COLO668 (cell line): ENCODE measurements around the gene TRIM17.

Experiments used
- DNase-seq: peaks from one replicate; lab custom pipeline; 2025; ENCODE audit not compliant: unreplicated experiment; lab: John Stamatoyannopoulos, UW

TRIM17 gene

GRCh38 chr1:228381356-228381755, 35.3 kb downstream of the TRIM17 start:
- no peak for DNase-seq

DNA sequence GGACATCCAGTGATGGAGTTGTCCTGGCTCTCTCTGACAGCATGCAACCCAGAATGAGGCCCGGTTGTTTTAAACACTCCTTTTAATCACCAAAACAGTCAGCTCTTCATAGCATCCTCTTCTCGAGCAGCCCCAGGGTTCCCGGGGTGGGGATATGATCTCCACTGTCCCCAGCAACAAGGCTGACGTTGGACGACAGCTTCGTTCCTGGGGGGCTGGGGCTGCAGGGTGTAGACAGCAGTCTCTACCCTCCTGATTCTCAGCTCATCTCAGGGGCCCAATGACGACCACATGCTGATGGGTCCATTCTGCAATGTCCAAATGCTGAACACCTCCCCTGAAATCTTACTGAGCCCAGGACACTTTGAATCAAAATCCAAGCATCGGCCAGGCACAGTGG, 37.0 kb downstream of the TRIM17 start:
- DNase-seq: no peak

DNA sequence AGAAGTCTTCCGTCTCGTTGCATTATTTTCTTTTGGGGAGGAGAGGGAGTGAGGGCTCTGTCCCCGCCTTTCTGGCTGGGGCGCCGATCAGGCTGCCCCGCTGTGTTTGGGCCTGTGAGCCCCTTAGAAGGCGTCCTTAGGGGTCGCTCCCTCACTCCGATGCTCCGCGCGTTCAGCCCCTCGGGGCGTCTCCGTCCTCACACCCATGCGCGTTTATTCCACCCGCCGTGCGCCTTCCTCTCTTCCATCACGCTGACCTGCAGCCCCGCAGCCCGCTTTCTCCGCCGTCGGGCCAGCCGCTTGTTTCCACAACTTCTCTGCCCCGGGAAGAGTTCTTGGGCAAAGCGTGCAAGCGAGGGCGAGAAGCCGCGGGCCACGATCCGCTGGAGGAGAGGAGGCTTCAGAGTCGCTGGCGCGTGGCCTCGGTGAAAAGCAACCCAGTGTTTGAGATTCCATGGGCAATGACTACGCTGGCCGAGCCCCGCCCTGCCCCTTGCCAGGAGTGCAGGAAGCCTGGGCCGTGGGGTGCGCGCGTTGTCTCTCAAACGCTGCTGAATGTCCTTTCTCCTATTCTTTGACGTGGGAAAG, 37.7 kb downstream of the TRIM17 start:
- peak; percentile 60 for DNase-seq

GRCh38 chr1:228378090-228378872, 38.4 kb downstream of the TRIM17 start:
- DNase-seq: peak; percentile 86

GRCh38 chr1:228377664-228378089, 39.0 kb downstream of the TRIM17 start:
- no peak for DNase-seq

DNA sequence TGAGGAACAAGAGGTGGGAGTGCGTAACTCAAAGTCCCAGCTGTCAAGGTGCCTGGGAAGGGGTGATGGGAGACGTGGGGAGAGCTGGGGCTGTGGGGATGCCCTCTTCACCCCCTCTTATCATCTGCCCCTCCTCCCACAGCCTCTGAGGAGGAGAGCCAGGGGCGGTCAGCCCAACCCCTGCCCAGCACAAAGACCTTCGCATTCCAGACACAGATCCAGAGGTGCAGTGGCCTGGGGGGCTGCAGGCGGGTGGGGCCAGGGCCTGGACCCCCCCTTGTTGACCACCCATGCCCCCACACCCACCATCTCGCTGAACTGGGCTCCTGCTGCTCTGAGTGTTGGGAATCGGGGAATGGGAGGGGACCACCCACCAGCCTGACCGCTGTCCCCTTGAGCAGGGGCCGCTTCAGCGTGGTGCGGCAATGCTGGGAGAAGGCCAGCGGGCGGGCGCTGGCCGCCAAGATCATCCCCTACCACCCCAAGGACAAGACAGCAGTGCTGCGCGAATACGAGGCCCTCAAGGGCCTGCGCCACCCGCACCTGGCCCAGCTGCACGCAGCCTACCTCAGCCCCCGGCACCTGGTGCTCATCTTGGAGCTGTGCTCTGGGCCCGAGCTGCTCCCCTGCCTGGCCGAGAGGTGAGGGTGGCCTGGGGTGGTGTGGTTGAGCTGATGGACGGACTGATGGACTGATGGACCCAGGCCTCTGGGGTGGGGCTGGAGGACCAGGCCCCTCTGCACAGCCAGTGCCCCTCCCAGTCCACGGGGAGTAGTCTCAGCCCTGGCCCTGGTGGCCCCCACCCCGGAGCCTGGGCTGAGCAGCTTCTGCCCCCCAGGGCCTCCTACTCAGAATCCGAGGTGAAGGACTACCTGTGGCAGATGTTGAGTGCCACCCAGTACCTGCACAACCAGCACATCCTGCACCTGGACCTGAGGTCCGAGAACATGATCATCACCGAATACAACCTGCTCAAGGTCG, 39.7 kb downstream of the TRIM17 start:
- DNase-seq: no peak

DNA sequence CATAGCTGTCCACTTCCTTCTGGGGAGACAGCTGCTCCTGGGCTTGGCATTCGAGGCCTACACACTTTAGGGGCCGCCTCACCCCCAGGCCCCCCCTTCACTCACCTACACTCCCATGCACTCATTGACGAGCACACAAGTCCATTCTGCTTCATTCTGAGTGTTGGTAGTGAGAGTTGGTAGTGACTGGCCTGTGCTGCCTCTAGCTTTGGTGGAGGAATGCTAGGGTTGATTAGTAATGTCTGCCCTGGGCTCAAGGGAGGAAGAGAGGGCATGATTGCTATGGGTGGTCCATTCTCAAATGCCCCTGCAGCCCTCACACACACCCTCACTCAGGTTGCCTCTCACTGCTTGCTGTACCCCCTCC, 40.4 kb downstream of the TRIM17 start:
- DNase-seq: no peak

DNA sequence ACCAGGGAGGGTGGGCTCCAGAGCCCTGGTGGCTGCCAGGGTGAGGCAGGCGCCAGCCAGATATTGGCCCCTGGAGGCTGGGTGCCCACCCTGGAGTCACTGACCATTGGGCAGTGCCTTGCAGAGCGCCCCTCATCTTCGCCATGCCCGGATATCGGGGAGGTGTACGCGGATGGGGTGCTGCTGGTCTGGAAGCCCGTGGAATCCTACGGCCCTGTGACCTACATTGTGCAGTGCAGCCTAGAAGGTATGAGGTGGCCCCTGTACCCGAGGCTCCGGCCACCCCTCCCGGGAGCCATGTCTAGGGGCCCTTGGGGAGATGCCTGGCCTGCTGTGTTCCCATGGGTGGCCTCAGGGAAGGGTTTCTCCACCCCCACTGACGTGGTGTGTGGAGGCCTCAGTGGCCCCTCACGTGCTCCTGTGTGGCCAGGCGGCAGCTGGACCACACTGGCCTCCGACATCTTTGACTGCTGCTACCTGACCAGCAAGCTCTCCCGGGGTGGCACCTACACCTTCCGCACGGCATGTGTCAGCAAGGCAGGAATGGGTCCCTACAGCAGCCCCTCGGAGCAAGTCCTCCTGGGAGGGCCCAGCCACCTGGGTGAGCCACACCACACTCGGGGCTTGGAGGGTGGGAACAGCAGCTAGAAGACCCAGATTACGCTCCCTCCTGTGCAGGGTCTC, 40.9 kb downstream of the TRIM17 start:
- DNase-seq: no peak

GRCh38 chr1:228374711-228375577, 41.7 kb downstream of the TRIM17 start:
- no peak for DNase-seq

GRCh38 chr1:228373681-228374571, 42.7 kb downstream of the TRIM17 start:
- DNase-seq: no peak

DNA sequence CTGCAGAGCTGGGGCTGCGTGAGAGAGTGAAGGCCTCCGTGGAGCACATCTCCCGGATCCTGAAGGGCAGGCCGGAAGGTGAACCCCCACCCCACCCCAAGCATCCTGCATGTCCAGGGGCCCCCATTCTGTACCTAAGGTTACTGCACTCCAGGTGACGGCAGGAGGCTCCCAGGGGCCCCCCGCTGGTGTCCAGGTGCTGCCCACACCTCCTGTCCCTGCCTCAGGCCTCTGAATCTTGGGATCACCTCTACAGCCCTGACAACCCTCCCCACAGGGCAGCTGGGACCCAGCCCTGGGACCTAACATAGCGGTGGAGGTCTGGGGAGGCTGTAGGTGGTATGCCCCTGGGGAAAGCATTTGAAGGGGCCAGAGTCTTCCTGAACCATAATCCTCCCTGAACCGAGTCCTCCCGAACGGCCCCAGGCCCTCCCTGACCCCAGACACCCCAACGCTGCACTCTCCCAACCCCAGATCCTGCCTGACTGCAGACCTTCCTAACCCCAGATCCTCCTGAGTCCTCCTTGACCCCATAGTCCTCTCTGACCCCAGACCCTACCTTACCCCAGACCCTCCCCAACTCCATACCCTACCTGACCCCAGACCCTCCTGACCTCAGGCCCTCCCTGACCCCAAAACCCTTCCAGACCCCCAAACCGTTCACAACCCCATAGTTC, 43.5 kb downstream of the TRIM17 start:
- DNase-seq: no peak

- peak; percentile 66 for DNase-seq
Observed at GRCh38 chr1:228372183-228373003, 44.3 kb downstream of the TRIM17 start.

DNA sequence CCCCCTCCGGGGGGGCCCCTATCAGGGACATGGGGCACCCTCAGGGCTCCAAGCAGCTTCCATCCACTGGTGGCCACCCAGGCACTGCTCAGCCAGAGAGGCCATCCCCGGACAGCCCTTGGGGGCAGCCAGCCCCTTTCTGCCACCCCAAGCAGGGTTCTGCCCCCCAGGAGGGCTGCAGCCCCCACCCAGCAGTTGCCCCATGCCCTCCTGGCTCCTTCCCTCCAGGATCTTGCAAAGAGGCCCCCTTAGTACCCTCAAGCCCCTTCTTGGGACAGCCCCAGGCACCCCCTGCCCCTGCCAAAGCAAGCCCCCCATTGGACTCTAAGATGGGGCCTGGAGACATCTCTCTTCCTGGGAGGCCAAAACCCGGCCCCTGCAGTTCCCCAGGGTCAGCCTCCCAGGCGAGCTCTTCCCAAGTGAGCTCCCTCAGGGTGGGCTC, 44.9 kb downstream of the TRIM17 start:
- DNase-seq: no peak

GRCh38 chr1:228370941-228371740, 45.5 kb downstream of the TRIM17 start:
- DNase-seq: peak; percentile 80

DNA sequence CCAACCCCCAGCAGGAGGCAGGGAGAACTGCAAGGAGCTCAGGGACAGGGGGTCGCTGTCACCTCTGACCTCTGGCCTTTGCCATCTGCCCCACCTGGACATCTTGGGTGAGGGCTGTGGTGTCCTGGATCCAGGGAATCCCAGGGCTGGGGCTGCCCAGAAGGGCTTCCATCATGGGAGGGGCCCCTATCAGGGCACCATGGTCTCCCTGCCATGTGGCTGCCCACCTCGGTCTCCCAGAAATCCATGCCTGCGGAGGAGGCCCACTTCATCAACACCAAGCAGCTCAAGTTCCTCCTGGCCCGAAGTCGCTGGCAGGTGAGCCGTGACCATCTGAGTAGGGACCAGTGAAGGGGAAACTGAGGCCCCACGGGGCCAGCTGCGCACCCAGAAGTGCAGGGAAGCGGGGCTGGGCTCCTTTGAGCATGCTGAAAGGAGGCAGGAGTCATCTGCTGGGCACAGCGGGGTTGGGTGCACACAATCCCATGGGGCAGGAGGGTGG, 46.2 kb downstream of the TRIM17 start:
- DNase-seq: no peak

DNA sequence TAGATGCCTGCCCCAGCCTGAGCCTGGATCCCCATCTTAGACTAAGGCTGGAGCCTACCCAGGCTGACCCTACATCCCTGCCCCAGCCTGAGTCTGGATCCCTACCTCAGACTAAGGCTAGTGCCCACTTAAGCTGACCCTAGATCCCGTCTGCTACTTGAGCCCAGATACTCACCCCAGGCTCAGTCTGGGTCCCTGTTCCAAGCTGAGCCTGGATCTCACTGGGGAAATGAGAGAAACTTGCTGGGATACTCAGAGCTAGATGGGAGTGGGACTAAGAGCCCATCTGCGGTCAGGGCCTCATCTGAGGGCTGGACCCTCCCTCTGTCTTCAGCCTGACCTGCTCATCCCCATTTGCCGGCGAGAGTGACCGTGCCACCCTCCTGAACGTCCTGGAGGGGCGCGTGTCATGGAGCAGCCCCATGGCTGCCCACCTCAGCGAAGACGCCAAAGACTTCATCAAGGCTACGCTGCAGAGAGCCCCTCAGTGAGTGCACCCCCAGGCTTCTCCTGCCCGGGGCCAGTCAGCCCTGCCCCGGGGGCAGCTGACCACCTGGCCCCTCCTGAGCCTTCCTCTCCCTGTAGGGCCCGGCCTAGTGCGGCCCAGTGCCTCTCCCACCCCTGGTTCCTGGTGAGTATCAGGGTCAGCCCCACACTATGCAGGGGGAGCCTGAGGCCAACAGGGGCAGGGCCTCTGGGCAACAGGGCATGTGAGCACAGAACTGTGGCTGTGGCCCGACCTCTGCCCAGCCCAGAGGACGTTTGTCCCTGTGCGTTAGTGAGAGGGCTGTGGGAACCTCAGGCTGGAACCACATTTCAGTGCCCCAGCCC, 46.8 kb downstream of the TRIM17 start:
- no peak for DNase-seq
